ENCODE data around the gene POLD1.

POLD1 gene

DNA sequence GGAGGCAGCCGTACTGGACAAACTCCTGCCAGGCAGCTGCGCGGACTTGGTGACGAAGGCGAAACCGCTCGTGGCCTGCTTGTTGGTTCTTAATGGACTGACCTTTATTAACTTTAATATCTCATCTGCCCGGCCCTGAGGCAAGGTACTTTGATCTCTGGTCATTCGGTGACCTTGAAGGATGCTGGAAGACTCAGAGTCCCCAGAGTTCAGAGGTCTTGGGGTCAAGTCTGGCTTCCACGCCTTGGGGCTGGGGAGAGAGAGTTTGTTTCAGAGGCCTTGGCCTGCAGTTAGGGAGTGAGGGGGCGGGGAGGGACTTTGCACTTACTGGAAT lies 82.5 kb downstream of the POLD1 start:
- no peak for DNase-seq (ENCODE audit: low read depth in 2 of 2)

GRCh38 chr19:50467566-50467965 lies 83.4 kb downstream of the POLD1 start:
- no peak for DNase-seq (ENCODE audit: low read depth in 2 of 2)

Measured in stimulated activated CD4-positive, alpha-beta T cell treated with anti-CD3 and anti-CD28 coated beads, Interleukin-1b, Interleukin-23, amount 100 ng/mL, for 1 hour (primary cell).